Activated naive CD4-positive, alpha-beta T cell treated with anti-CD3 and anti-CD28 coated beads, Interleukin-2, amount 50 U/mL, for 24 hours (primary cell): ENCODE measurements around the gene PSMD10.

Experiments
- H3K27ac Mint-ChIP-seq: one replicate; pipeline ENCODE4 v1.8.0; 2021; ENCODE audit warnings: mild to moderate bottlenecking, mixed read lengths
- H3K27me3 Mint-ChIP-seq: one replicate; pipeline ENCODE4 v1.8.0; 2021; ENCODE audit warnings: mixed read lengths
- H3K36me3 Mint-ChIP-seq: one replicate; pipeline ENCODE4 v1.8.0; 2021; ENCODE audit warnings: mixed read lengths
- H3K4me1 Mint-ChIP-seq: one replicate; pipeline ENCODE4 v1.8.0; 2021; ENCODE audit warnings: mixed read lengths
- H3K4me3 Mint-ChIP-seq: one replicate; pipeline ENCODE4 v1.8.0; 2021; ENCODE audit warnings: mild to moderate bottlenecking, mixed read lengths
- H3K9me3 Mint-ChIP-seq: one replicate; pipeline ENCODE4 v1.8.0; 2021; ENCODE audit warnings: mixed read lengths

Gene PSMD10

GRCh38 chrX:108091264-108091877 is at the start of gene PSMD10, which contains the start of gene ATG4A:
TSS of gene PSMD10 (minus strand) at chrX:108091542. CDS start at chrX:108091520, 22 bp downstream.
TSS of gene ATG4A (plus strand) at chrX:108091778. CDS start at chrX:108091827, 49 bp downstream.
- Mint-ChIP-seq H3K4me1 (peaks cover 21% of the 10 kb centered on the region), H3K27ac (no peak within 1 kb of the TSS), H3K36me3 (no peaks in the 10 kb centered on the region), H3K4me3 (no peak within 1 kb of the TSS), H3K27me3 (no peaks in the 10 kb centered on the region), H3K9me3 (no peaks in the 10 kb centered on the region)

DNA sequence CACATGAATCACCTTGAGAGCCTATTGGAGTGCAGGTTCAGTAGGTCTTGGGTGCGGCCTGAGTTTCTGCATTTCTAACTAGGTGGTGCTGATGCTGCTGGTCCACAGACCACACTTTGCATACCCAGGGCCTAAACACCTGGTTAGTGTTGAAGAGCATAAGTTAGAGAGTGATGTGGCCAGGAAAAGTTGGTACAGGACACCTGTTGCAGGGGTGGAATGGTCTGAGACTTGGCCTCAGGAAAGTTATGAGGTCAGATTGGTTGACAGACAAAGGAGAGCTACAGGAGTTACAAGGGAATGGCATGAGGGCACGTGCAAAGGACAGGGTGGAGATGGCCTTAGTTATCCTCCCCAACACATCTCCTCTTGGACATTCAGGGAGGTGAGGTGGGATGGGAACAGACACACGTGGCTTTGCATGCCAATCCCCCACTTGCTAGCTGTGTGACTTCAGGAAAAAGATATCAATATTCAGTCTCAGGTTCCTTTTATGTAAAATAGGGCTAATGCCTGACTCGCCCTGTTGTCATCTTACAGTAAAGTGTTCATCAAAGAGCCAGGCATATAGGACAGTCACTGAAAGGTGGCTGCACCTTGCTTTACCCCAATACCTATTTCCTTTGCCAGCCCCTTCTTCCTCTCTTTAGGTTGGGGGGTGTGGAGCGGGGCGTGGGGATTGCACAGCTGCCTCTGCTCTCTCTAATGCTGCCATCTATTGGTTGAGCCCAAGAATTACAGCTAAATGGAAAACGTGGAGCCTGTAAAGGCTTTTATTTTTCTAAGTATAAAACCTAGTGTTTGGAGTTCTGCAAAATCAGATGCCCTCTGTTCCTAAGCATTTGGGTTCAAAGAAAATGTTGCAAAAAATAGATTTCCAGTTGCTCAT is 47.7 kb upstream of the PSMD10 start:
- H3K36me3 Mint-ChIP-seq: peaks cover 20% of the 10 kb centered on the region
- H3K4me1 Mint-ChIP-seq: no peaks in the 10 kb centered on the region
- no peak overlapping the region for H3K27ac Mint-ChIP-seq
- no peaks in the 10 kb centered on the region for H3K9me3 Mint-ChIP-seq
- H3K27me3 Mint-ChIP-seq: no peaks in the 10 kb centered on the region
- H3K4me3 Mint-ChIP-seq: no peak overlapping the region

GRCh38 chrX:108134724-108135123 is 43.4 kb upstream of the PSMD10 start:
- H3K4me3 Mint-ChIP-seq: no peak overlapping the region
- peaks cover 27% of the 10 kb centered on the region for H3K36me3 Mint-ChIP-seq
- H3K4me1 Mint-ChIP-seq: no peaks in the 10 kb centered on the region
- no peak overlapping the region for H3K27ac Mint-ChIP-seq
- H3K9me3 Mint-ChIP-seq: no peaks in the 10 kb centered on the region
- H3K27me3 Mint-ChIP-seq: no peaks in the 10 kb centered on the region

DNA sequence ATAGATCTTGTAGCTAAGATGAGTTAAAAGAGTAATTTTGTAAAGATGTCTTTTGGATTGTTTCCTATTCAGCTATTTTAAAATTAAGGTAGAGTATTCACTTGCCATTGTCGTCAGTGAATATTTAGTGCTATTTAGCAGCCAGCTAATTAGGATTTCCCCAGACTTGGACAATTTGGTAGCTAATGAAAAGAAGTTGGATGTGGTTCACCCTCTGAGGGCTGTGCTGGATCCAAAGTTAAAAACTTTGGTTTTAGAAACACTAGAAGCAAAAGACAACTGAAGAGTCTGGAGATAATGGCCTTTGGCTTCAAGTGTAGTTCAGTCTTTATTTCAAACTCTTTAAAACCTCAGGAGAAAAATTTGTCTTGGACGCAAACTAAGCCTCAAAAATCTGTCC is 41.5 kb upstream of the PSMD10 start:
- no peaks in the 10 kb centered on the region for H3K27me3 Mint-ChIP-seq
- no peaks in the 10 kb centered on the region for H3K4me1 Mint-ChIP-seq
- no peak overlapping the region for H3K4me3 Mint-ChIP-seq
- H3K27ac Mint-ChIP-seq: no peak overlapping the region
- H3K9me3 Mint-ChIP-seq: no peaks in the 10 kb centered on the region
- H3K36me3 Mint-ChIP-seq: peaks cover 21% of the 10 kb centered on the region

DNA sequence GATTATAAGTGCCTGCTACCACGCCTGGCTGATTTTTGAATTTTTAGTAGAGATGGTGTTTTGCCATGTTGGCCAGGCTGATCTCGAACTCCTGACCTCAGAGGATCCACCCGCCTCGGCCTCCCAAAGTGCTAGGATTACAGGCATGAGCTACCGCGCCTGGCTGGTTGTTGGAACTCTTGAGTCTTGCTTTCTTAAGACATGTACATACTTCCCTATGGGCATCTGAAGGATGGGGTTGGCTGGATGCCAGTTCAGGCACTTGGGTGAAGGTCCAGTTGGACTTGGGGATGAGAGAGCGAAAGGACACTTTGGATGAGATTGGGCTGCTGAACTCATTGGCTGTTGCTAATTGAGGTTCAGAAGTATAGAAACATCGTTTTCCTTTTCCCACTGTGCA is 40.7 kb upstream of the PSMD10 start:
- Mint-ChIP-seq H3K27ac (no peak overlapping the region), H3K4me1 (no peaks in the 10 kb centered on the region), H3K27me3 (no peaks in the 10 kb centered on the region), H3K4me3 (no peak overlapping the region), H3K9me3 (no peaks in the 10 kb centered on the region), H3K36me3 (peaks cover 16% of the 10 kb centered on the region)

GRCh38 chrX:108131471-108131870 is 40.1 kb upstream of the PSMD10 start:
- Mint-ChIP-seq H3K27ac (no peak overlapping the region), H3K9me3 (no peaks in the 10 kb centered on the region), H3K27me3 (no peaks in the 10 kb centered on the region), H3K36me3 (peaks cover 15% of the 10 kb centered on the region), H3K4me1 (no peaks in the 10 kb centered on the region), H3K4me3 (no peak overlapping the region)

GRCh38 chrX:108130889-108131288 is 39.5 kb upstream of the PSMD10 start:
- Mint-ChIP-seq H3K4me3 (no peak overlapping the region), H3K27me3 (no peaks in the 10 kb centered on the region), H3K9me3 (no peaks in the 10 kb centered on the region), H3K4me1 (no peaks in the 10 kb centered on the region), H3K27ac (no peak overlapping the region), H3K36me3 (peaks cover 16% of the 10 kb centered on the region)

DNA sequence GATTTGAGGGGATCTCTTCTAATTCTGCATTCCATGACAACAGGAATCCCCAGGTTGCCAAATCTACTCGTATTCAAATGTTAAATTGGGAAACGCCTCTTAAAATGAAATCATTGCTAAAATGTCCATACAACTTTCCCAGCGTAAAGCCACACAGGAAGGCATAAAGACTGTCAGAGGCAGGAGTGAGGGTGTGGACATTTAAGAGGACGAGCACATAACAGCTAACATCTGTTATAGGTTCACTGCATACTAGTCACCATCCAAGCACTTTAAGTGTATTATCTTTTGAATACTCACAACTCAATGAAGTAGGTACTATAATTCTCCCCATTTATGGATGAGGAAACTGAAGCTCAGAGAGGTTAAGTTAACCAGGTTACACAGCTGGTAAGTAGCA is 35.8 kb upstream of the PSMD10 start:
- Mint-ChIP-seq H3K27me3 (no peaks in the 10 kb centered on the region), H3K9me3 (no peaks in the 10 kb centered on the region), H3K4me3 (no peak overlapping the region), H3K36me3 (peaks cover 12% of the 10 kb centered on the region), H3K4me1 (no peaks in the 10 kb centered on the region), H3K27ac (no peak overlapping the region)

- Mint-ChIP-seq H3K4me3 (no peak overlapping the region), H3K27me3 (no peaks in the 10 kb centered on the region), H3K9me3 (no peaks in the 10 kb centered on the region), H3K36me3 (peaks cover 10% of the 10 kb centered on the region), H3K27ac (no peak overlapping the region), H3K4me1 (no peaks in the 10 kb centered on the region)
Observed at GRCh38 chrX:108126661-108127060, 35.3 kb upstream of the PSMD10 start.

GRCh38 chrX:108123591-108124366 is 32.4 kb upstream of the PSMD10 start:
- H3K4me1 Mint-ChIP-seq: no peaks in the 10 kb centered on the region
- no peak overlapping the region for H3K27ac Mint-ChIP-seq
- H3K36me3 Mint-ChIP-seq: peaks cover 3% of the 10 kb centered on the region
- no peaks in the 10 kb centered on the region for H3K27me3 Mint-ChIP-seq
- no peak overlapping the region for H3K4me3 Mint-ChIP-seq
- no peaks in the 10 kb centered on the region for H3K9me3 Mint-ChIP-seq

GRCh38 chrX:108122748-108123147 is 31.4 kb upstream of the PSMD10 start:
- Mint-ChIP-seq H3K27ac (no peak overlapping the region), H3K36me3 (peaks cover 3% of the 10 kb centered on the region), H3K4me3 (no peak overlapping the region), H3K27me3 (no peaks in the 10 kb centered on the region), H3K9me3 (no peaks in the 10 kb centered on the region), H3K4me1 (no peaks in the 10 kb centered on the region)

- H3K27me3 Mint-ChIP-seq: no peaks in the 10 kb centered on the region
- H3K9me3 Mint-ChIP-seq: no peaks in the 10 kb centered on the region
- no peak overlapping the region for H3K27ac Mint-ChIP-seq
- peaks cover 1% of the 10 kb centered on the region for H3K36me3 Mint-ChIP-seq
- no peaks in the 10 kb centered on the region for H3K4me1 Mint-ChIP-seq
- no peak overlapping the region for H3K4me3 Mint-ChIP-seq
Observed at GRCh38 chrX:108121291-108121690, 29.9 kb upstream of the PSMD10 start.

DNA sequence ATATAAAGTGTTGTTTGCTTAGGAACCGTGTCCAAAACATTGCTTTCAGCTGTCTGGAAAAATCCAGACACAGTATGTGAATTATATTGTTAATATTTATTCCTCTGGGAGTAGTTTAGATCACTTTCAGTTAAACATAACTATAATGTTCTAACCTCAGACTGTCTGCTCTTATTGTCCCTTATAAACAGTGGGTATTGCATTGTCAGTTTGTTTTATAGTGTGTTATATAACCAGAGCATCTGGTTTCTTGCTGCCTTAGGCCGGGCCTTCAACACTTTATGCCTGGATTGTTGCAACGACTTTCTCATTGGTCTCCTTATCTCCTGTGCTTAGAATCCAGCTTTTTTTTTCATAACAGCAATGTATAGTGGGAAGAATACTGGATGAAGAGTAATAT is 26.6 kb upstream of the PSMD10 start:
- Mint-ChIP-seq H3K4me1 (no peaks in the 10 kb centered on the region), H3K36me3 (peaks cover 3% of the 10 kb centered on the region), H3K4me3 (no peak overlapping the region), H3K27ac (no peak overlapping the region), H3K27me3 (no peaks in the 10 kb centered on the region), H3K9me3 (no peaks in the 10 kb centered on the region)

DNA sequence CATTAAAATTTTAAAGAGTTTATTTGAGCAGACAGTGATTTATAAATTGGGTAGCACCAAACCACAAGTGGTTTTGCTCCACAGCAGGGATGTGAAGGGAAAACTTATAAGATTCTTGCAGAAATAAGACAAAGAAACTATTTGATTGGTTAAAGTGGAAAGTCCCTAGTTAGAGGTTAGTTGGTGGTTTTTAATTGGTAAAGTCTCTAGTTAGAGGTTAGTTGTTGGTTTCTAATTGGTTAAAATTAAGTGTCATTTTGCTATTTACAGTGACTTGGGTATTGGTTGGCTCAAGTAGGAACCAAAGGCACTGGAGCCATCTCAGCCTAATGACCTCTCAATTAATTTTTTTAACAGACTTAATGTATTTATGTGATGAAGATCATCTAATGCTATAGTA is 23.2 kb upstream of the PSMD10 start:
- Mint-ChIP-seq H3K4me1 (no peaks in the 10 kb centered on the region), H3K27me3 (no peaks in the 10 kb centered on the region), H3K9me3 (no peaks in the 10 kb centered on the region), H3K27ac (no peak overlapping the region), H3K36me3 (peaks cover 8% of the 10 kb centered on the region), H3K4me3 (no peak overlapping the region)

DNA sequence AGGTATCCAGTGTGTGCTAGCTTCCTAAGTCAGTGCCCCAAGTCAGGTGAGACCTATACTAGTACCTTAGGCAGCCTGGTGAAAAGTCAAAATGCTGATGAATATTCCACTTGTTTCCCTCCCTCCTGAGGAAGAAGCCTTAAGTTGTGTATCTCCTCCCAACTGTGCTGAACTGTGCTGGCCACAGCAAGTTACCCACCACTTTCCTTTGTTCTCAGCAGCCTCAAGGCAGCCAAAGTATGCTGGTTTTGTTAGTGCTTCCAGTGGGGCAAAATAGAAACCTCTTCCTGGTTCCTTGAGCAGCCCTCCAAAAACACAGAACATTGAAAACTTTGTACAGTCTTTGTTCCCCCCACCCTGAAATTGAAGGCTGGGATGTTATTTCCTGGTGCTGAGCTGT is 14.1 kb upstream of the PSMD10 start:
- Mint-ChIP-seq H3K9me3 (no peaks in the 10 kb centered on the region), H3K27ac (no peak overlapping the region), H3K27me3 (no peaks in the 10 kb centered on the region), H3K4me3 (no peak overlapping the region), H3K4me1 (peaks cover 16% of the 10 kb centered on the region), H3K36me3 (peaks cover 8% of the 10 kb centered on the region)

DNA sequence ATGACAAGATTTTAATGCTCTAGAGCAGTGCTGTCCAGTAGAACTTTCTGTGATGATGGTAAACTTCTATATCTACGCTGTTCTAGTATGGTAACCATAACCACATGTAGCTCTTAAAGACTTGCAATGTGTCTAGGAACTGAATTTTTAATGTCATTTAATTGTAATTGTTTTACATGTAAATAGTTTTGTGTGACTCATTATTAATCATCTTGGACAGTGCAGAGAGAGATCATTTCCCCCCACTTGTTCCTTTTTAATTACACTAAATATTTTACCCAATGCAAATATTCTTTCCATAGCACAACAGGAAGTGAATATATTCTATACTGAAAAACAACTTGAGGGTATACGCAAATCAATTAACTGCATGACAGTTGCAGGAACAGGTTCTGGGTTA is 6.0 kb upstream of the PSMD10 start:
- Mint-ChIP-seq H3K4me3 (no peak overlapping the region), H3K36me3 (no peaks in the 10 kb centered on the region), H3K27me3 (no peaks in the 10 kb centered on the region), H3K4me1 (peaks cover 13% of the 10 kb centered on the region), H3K9me3 (no peaks in the 10 kb centered on the region), H3K27ac (no peak overlapping the region)
